ENCODE results near the gene GLCCI1.

GRCh38 chr7:7919449-7919945, 49.1 kb upstream of the GLCCI1 start:
- TF ChIP-seq CTCF (IDR thresholded peaks at IDR 0.05; ENCODE audit: low read depth, low read length) (no peak), MAX (IDR thresholded peaks at IDR 0.05; ENCODE audit: low read depth, low read length) (no peak)
